Esophagus muscularis mucosa (tissue), 4 donors: ENCODE data around the gene PCNX2.

Source experiments
- EP300 ChIP-seq: sonication (generic); formaldehyde crosslinking; IDR thresholded peaks from one replicate; pipeline ENCODE4 v1.6.1; 2017; ENCODE audit warnings: antibody characterized with exemption
- POLR2A ChIP-seq: fragments of 450-650 bp; IDR thresholded peaks from one replicate; pipeline ENCODE4 v1.6.1; 2017; ENCODE audit warnings: antibody characterized with exemption, moderate library complexity, mild to moderate bottlenecking, low read depth
- POLR2AphosphoS5 ChIP-seq, 2 donors: sonication (generic); formaldehyde crosslinking; IDR thresholded peaks; one replicate each; pipeline ENCODE4 v1.6.1; 2017; ENCODE audit warnings: antibody characterized with exemption in 2 of 2
- TF ChIP-seq, protein P1 (sequence below), 3 experiments: fragments of 200-600 bp in 2 of 3; fragments of 450-650 bp in 1 of 3; sonication (generic) in 2 of 3; IDR thresholded peaks; one replicate each; pipeline ENCODE4 v1.5.1; 2017 to 2019; ENCODE audit warnings: antibody characterized with exemption in 3 of 3, mild to moderate bottlenecking in 2 of 3, moderate library complexity in 1 of 3

DNA sequence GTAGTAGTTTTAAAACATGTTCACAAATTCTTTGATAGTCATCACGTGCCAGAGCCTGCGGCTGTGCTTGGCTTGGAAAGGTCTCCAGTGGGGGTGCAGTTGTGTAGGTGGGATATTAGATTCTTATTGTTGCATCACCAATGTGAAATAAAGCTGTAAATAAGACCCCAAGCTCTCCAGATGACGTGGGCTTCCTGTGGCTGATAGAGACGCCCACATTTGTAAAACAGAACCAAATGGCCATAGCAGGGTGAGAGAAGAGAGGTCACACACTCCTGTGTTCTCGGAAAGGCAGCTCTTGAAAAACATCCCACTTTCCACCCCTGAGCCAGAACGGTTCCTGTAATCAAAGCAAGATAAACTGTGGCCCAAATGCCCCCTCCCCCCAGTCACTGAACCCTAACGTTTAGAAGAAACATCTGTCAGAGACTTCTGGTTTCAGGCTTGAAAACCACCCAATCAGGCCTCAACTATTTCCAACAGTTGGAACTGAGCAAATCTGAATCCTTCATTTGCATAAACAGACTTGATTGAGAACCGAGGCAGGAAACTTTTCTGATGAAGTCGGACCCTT lies 351.8 kb downstream of the PCNX2 start:
- TF ChIP-seq, protein P1, sequence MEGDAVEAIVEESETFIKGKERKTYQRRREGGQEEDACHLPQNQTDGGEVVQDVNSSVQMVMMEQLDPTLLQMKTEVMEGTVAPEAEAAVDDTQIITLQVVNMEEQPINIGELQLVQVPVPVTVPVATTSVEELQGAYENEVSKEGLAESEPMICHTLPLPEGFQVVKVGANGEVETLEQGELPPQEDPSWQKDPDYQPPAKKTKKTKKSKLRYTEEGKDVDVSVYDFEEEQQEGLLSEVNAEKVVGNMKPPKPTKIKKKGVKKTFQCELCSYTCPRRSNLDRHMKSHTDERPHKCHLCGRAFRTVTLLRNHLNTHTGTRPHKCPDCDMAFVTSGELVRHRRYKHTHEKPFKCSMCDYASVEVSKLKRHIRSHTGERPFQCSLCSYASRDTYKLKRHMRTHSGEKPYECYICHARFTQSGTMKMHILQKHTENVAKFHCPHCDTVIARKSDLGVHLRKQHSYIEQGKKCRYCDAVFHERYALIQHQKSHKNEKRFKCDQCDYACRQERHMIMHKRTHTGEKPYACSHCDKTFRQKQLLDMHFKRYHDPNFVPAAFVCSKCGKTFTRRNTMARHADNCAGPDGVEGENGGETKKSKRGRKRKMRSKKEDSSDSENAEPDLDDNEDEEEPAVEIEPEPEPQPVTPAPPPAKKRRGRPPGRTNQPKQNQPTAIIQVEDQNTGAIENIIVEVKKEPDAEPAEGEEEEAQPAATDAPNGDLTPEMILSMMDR (IDR thresholded peaks at IDR 0.05), result no peak
- TF ChIP-seq POLR2A (no peak), POLR2AphosphoS5 (IDR thresholded peaks at IDR 0.05) (no peak), EP300 (no peak)
